SK-N-SH (cell line): Measurements from ENCODE around the gene ADIG. TPM values are rescaled to one million over a fixed set of nuclear protein-coding genes. Genes with fewer than 3 reads are reported as not detected.

Experiments
- CTCF ChIA-PET: fragments of 300-600, 350-600 bp; formaldehyde crosslinking; extraction: SDS; loops from one replicate; lab custom pipeline; 2021; lab: Yijun Ruan, JAX
- POLR2A ChIA-PET: fragments of 350-600 bp; sonication (Branson Sonifier 250); formaldehyde crosslinking; extraction: SDS; loops from one replicate; lab custom pipeline; 2020; ENCODE audit warnings: antibody characterized with exemption, inconsistent platforms; lab: Yijun Ruan, JAX
- DNase-seq: peaks from one replicate; pipeline ENCODE4 v3.0.0; 2012
- H2AFZ ChIP-seq: fragments of 200-600 bp; sonication (generic); 2 replicates; pipeline ENCODE4 v1.8.1; 2016; ENCODE audit warnings: antibody characterized with exemption, mild to moderate bottlenecking, low read depth
- H3F3A ChIP-seq: fragments of 200-600 bp; sonication (generic); replicated peaks from 2 replicates; pipeline ENCODE3; 2016; ENCODE audit warnings: antibody characterized with exemption, mild to moderate bottlenecking; ENCODE audit not compliant: insufficient read depth
- H3K27ac ChIP-seq, 2 experiments: fragments of 200-500 bp in 1 of 2; fragments of 200-600 bp in 1 of 2; sonication (Bioruptor generic) in 1 of 2; sonication (generic), shearing (Covaris generic) in 1 of 2; 2 replicates each; pipeline versions ENCODE4 v1.5.1 to v1.6.1; 2014 to 2016; ENCODE audit warnings: low read depth in 2 of 2, inconsistent platforms in 1 of 2, low read length in 1 of 2, mild to moderate bottlenecking in 1 of 2, mixed read lengths in 1 of 2
- H3K27me3 ChIP-seq: fragments of 200-600 bp; sonication (generic), shearing (Covaris generic); 2 replicates; pipeline ENCODE4 v1.6.1; 2016; ENCODE audit warnings: mixed run types; ENCODE audit not compliant: insufficient read depth
- H3K36me3 ChIP-seq, 2 experiments: fragments of 200-500 bp in 1 of 2; fragments of 200-600 bp in 1 of 2; sonication (Bioruptor generic) in 1 of 2; sonication (generic) in 1 of 2; replicated peaks in 1 of 2; 2 replicates each; pipeline versions ENCODE3 to v1.5.1; 2014 to 2016; ENCODE audit warnings: low read length in 1 of 2, mild to moderate bottlenecking in 1 of 2; ENCODE audit not compliant: insufficient read depth in 2 of 2, control insufficient read depth in 1 of 2
- H3K4me1 ChIP-seq, 2 experiments: fragments of 200-500 bp in 1 of 2; fragments of 200-600 bp in 1 of 2; sonication (Bioruptor generic) in 1 of 2; sonication (generic), shearing (Covaris generic) in 1 of 2; 2 replicates each; pipeline versions ENCODE4 v1.5.1 to v1.6.1; 2014 to 2016; ENCODE audit warnings: low read depth in 1 of 2, low read length in 1 of 2, mixed run types in 1 of 2; ENCODE audit not compliant: insufficient read depth in 2 of 2, control insufficient read depth in 1 of 2
- H3K4me2 ChIP-seq: fragments of 200-600 bp; sonication (generic), shearing (Covaris generic); 2 replicates; pipeline ENCODE4 v1.6.1; 2017; ENCODE audit warnings: mixed run types
- H3K4me3 ChIP-seq, 2 experiments: fragments of 200-500 bp in 1 of 2; fragments of 200-600 bp in 1 of 2; sonication (Bioruptor generic) in 1 of 2; sonication (generic), shearing (Covaris generic) in 1 of 2; 2 replicates each; pipeline versions ENCODE4 v1.5.1 to v1.8.1; 2014 to 2016; ENCODE audit warnings: low read depth in 2 of 2, inconsistent platforms in 1 of 2, low read length in 1 of 2, mild to moderate bottlenecking in 1 of 2, mixed read lengths in 1 of 2, moderate library complexity in 1 of 2
- H3K79me2 ChIP-seq: fragments of 200-600 bp; sonication (generic); 2 replicates; pipeline ENCODE4 v1.8.1; 2017; ENCODE audit warnings: mild to moderate bottlenecking; ENCODE audit not compliant: insufficient read depth
- H3K9ac ChIP-seq: fragments of 200-600 bp; sonication (generic); 2 replicates; pipeline ENCODE4 v1.6.1; 2017; ENCODE audit warnings: mixed run types
- H3K9me2 ChIP-seq: fragments of 200-600 bp; sonication (generic); 2 replicates; pipeline ENCODE4 v1.6.1; 2017; ENCODE audit warnings: mixed run types
- H3K9me3 ChIP-seq: fragments of 200-600 bp; sonication (generic); 2 replicates; pipeline ENCODE4 v1.6.1; 2017; ENCODE audit warnings: mixed run types, mild to moderate bottlenecking, moderate library complexity
- H4K20me1 ChIP-seq: fragments of 200-600 bp; sonication (generic); 2 replicates; pipeline ENCODE4 v1.6.1; 2017; ENCODE audit warnings: mild to moderate bottlenecking, mixed run types; ENCODE audit not compliant: insufficient read depth
- CHD2 ChIP-seq: fragments of 150-350 bp; IDR thresholded peaks from 2 replicates; pipeline ENCODE4 v1.6.1; 2018; ENCODE audit warnings: low read length; ENCODE audit not compliant: partially characterized antibody
- EZH2phosphoT487 ChIP-seq: fragments of 200-600 bp; sonication (generic); IDR thresholded peaks from 2 replicates; pipeline ENCODE4 v1.6.1; 2017; ENCODE audit warnings: low read depth, mixed run types, mild to moderate bottlenecking, antibody characterized with exemption, moderate library complexity, borderline replicate concordance
- FOXM1 ChIP-seq: IDR thresholded peaks from 2 replicates; pipeline ENCODE4 v1.4.0; 2012; ENCODE audit warnings: low read depth, mild to moderate bottlenecking
- GABPA ChIP-seq: IDR thresholded peaks from 2 replicates; pipeline ENCODE4 v1.4.0; 2012; ENCODE audit warnings: low read depth, mild to moderate bottlenecking
- GATA2 ChIP-seq: sonication (generic); formaldehyde crosslinking; IDR thresholded peaks from 2 replicates; pipeline ENCODE4 v1.5.0; 2020; ENCODE audit warnings: mild to moderate bottlenecking, missing genetic modification reagents
- JUND ChIP-seq: IDR thresholded peaks from 2 replicates; pipeline ENCODE4 v1.4.0; 2012
- MEF2A ChIP-seq: IDR thresholded peaks from 2 replicates; pipeline ENCODE4 v1.4.0; 2012; ENCODE audit warnings: low read depth, borderline replicate concordance
- MXI1 ChIP-seq: IDR thresholded peaks from 2 replicates; pipeline ENCODE4 v1.6.1; 2012; ENCODE audit warnings: mild to moderate bottlenecking, low read depth, low read length, improper control_type of control experiment
- NRF1 ChIP-seq: IDR thresholded peaks from 2 replicates; pipeline ENCODE4 v1.6.1; 2012; ENCODE audit warnings: low read depth, mild to moderate bottlenecking, low read length
- POLR2AphosphoS5 ChIP-seq: IDR thresholded peaks from 2 replicates; pipeline ENCODE4 v1.6.1; 2012; ENCODE audit warnings: low read depth, low read length
- RCOR1 ChIP-seq: fragments of 150-350 bp; IDR thresholded peaks from 2 replicates; pipeline ENCODE4 v1.6.1; 2017; ENCODE audit warnings: antibody characterized with exemption, low read length
- SIN3A ChIP-seq: IDR thresholded peaks from 2 replicates; pipeline ENCODE4 v1.6.1; 2012; ENCODE audit warnings: low read depth, mild to moderate bottlenecking, low read length, moderate library complexity, borderline replicate concordance
- TEAD4 ChIP-seq: IDR thresholded peaks from 2 replicates; pipeline ENCODE4 v1.4.0; 2012; ENCODE audit warnings: mild to moderate bottlenecking, borderline replicate concordance; ENCODE audit not compliant: insufficient read depth
- WGBS: methylation state at CpG from one replicate; pipeline ENCODE4 v1.1.6; 2017; ENCODE audit warnings: low lambda C conversion rate; 5-methylcytosine and 5-hydroxymethylcytosine counted together
- polyA plus RNA-seq, 3 experiments: library from polyadenylated mRNA; depleted of rRNA; stranded (reverse); fragments of >200 nt; gene quantifications; 2 replicates each; pipeline ENCODE4 v1.2.3, GENCODE V29; 2012
- TF ChIP-seq, protein P1 (sequence below): fragments of 200-600 bp; sonication (generic); IDR thresholded peaks from 2 replicates; pipeline ENCODE4 v1.6.1; 2017; ENCODE audit warnings: antibody characterized with exemption, mild to moderate bottlenecking, moderate library complexity
- TF ChIP-seq, protein P2 (sequence below): fragments of 150-350 bp; IDR thresholded peaks from 2 replicates; pipeline ENCODE4 v1.6.1; 2016; ENCODE audit warnings: mild to moderate bottlenecking, low read depth, low read length
- TF ChIP-seq, protein P3 (sequence below): IDR thresholded peaks from 2 replicates; pipeline ENCODE4 v1.4.0; 2012; ENCODE audit warnings: low read depth, borderline replicate concordance
- TF ChIP-seq, protein P4 (sequence below): IDR thresholded peaks from 2 replicates; pipeline ENCODE4 v1.4.0; 2012; ENCODE audit warnings: low read depth, borderline replicate concordance

ADIG gene
- polyA plus RNA-seq, 1 of the 3 experiments (the other 2 are of a cell fraction) = not detected

DNA sequence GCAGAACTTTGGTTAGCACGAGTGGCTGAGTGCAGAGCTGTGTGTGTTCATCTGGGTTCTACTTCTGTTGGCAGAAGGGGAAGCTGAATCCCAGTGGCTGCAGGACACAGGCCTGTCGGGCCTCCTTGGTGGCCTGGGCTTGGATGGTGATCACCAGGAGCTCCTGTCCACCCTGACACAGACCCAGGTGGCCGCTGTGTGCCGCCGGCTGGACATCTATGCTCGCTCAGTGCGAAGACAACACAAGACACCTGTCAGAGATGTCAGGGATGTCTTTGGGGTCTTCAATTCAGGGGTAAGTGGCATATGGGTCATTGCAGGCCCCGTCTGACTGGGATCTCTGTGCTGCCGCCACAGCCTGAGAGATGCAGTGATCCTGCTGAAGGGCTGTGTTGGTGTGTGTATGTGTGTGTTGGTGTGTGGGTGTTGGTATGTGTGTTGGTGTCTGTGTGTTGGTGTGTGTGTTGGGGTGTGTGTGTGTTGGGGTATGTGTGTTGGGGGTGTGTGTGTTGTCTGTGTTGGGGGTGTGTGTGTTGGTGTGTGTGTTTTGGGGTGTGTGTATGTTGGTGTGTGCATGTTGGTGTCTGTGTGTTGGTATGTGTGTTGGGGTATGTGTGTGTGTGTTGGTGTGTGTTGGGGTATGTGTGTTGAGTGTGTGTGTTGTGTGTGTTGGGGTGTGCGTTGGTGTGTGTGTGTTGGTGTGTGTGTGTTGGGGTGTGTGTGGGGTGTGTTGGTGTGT is 46.1 kb downstream of the ADIG start:
- Histone ChIP-seq H3K9ac (no peak overlapping the region), H3K4me1 (no peaks in the 10 kb centered on the region), H3F3A (no peaks in the 10 kb centered on the region), H4K20me1 (no peaks in the 10 kb centered on the region), H3K4me3 (no peak overlapping the region), H2AFZ (no peak overlapping the region), H3K4me2 (no peak overlapping the region), H3K79me2 (no peaks in the 10 kb centered on the region), H3K9me3 (no peaks in the 10 kb centered on the region), H3K9me2 (no peaks in the 10 kb centered on the region), H3K27me3 (no peaks in the 10 kb centered on the region), H3K27ac (no peak overlapping the region), H3K36me3 (no peaks in the 10 kb centered on the region)
- ChIA-PET CTCF (interaction anchor here (1.6 kb wide), 1 partner anchor 124 kb away, joined by 5 read pairs; no protein-coding TSS in a partner anchor), POLR2A (no interaction called here)
- WGBS = 50% methylated on average over 3 of the region's 10 CpGs
- no peak for DNase-seq
- TF ChIP-seq POLR2AphosphoS5 (no peak), MEF2A (no peak), CHD2 (no peak), NRF1 (no peak), GATA2 (CRISPR knock-in tag) (no peak), EZH2phosphoT487 (no peak), RCOR1 (no peak), MXI1 (no peak), FOXM1 (no peak), JUND (no peak), GABPA (no peak), TEAD4 (no peak), SIN3A (no peak)
- TF ChIP-seq, protein P1, sequence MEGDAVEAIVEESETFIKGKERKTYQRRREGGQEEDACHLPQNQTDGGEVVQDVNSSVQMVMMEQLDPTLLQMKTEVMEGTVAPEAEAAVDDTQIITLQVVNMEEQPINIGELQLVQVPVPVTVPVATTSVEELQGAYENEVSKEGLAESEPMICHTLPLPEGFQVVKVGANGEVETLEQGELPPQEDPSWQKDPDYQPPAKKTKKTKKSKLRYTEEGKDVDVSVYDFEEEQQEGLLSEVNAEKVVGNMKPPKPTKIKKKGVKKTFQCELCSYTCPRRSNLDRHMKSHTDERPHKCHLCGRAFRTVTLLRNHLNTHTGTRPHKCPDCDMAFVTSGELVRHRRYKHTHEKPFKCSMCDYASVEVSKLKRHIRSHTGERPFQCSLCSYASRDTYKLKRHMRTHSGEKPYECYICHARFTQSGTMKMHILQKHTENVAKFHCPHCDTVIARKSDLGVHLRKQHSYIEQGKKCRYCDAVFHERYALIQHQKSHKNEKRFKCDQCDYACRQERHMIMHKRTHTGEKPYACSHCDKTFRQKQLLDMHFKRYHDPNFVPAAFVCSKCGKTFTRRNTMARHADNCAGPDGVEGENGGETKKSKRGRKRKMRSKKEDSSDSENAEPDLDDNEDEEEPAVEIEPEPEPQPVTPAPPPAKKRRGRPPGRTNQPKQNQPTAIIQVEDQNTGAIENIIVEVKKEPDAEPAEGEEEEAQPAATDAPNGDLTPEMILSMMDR = no peak
- TF ChIP-seq, protein P2, sequence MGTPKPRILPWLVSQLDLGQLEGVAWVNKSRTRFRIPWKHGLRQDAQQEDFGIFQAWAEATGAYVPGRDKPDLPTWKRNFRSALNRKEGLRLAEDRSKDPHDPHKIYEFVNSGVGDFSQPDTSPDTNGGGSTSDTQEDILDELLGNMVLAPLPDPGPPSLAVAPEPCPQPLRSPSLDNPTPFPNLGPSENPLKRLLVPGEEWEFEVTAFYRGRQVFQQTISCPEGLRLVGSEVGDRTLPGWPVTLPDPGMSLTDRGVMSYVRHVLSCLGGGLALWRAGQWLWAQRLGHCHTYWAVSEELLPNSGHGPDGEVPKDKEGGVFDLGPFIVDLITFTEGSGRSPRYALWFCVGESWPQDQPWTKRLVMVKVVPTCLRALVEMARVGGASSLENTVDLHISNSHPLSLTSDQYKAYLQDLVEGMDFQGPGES = no peak
- TF ChIP-seq, protein P3, sequence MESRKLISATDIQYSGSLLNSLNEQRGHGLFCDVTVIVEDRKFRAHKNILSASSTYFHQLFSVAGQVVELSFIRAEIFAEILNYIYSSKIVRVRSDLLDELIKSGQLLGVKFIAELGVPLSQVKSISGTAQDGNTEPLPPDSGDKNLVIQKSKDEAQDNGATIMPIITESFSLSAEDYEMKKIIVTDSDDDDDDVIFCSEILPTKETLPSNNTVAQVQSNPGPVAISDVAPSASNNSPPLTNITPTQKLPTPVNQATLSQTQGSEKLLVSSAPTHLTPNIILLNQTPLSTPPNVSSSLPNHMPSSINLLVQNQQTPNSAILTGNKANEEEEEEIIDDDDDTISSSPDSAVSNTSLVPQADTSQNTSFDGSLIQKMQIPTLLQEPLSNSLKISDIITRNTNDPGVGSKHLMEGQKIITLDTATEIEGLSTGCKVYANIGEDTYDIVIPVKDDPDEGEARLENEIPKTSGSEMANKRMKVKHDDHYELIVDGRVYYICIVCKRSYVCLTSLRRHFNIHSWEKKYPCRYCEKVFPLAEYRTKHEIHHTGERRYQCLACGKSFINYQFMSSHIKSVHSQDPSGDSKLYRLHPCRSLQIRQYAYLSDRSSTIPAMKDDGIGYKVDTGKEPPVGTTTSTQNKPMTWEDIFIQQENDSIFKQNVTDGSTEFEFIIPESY = no peak
- TF ChIP-seq, protein P4, sequence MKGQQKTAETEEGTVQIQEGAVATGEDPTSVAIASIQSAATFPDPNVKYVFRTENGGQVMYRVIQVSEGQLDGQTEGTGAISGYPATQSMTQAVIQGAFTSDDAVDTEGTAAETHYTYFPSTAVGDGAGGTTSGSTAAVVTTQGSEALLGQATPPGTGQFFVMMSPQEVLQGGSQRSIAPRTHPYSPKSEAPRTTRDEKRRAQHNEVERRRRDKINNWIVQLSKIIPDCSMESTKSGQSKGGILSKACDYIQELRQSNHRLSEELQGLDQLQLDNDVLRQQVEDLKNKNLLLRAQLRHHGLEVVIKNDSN = no peak
